HG03521 (cell line): ENCODE measurements around the gene ZNF408.
"Not testable (repeated sequence)": the region's sequence is repeated elsewhere in the genome, so short reads cannot be mapped to it uniquely, and the experiment has no call there.

ENCODE experiments used
- ATAC-seq: cut with Tn5 transposase; IDR thresholded peaks from one replicate; pipeline ENCODE4 v1.9.1; 2021; ENCODE audit warnings: mild to moderate bottlenecking, moderate library complexity; ENCODE audit not compliant: unreplicated experiment

Gene ZNF408

DNA sequence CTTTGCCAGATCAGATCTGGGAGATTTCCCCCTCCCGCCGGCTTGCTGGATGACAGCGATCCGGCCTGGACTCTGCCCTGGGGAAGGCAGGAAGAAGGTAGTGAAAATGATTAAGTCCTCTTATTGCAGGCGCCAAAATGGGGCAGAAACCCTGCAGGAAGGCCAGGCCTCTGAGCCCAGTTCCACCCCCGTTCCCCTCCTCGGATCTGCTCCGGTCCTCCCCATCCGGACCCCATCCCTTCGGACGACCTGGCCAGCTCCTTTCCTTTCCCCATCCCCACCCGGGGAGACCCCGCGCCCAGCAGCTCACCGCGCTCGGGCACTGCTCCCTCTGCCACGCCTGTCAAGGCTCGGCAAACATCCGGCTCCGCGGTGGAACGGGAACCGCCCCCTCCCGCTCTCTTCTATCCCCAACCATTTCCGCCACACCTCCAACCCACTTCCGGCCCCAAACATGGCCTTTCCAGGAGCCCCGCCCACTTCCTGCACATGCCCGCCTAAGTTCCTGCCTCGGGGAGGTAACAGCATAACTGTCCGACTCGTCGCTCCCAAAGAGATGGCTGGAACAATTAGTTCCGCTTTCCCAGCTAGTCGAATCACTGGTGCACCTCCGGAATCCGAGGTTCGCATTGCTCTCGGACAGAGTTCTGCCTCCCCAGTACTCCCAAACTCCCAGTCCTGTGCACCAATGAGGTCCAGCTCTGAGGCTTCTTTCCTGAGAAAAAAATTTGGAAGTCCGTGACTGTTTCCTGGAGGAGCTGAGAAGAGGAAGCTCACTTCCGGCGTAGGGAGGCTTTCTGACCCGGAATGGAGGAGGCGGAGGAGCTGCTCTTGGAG lies at the start of gene ZNF408, which contains the start of gene ARHGAP1:
Gene ZNF408 (plus strand): TSS at position 791 of the 837 bp plus-strand sequence. CDS start 17 bp downstream, at position 808.
Gene ARHGAP1 (minus strand): TSS at position 379 of the 837 bp plus-strand sequence. CDS start 4,512 bp downstream, outside the sequence.
- ATAC-seq, result peak; percentile 92

DNA sequence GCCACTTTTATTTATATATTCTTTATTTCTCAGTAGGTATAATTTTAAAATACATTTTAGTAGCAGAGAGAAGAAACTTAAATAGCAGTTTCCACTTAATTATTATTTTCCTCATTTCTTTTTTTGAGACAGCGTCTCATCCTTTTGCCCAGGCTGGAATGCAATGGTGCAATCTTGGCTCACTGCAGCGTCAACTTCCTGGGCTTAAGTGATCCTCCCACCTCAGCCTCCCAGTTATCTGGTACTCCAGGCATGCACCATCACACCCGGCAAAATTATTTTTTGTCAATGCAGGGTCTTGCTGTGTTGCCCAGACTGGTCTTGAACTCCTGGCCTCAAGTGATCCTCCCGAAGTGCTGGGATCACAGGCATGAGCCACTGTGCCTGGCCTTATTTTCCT lies 45.2 kb upstream of the ZNF408 start:
- no peak for ATAC-seq

DNA sequence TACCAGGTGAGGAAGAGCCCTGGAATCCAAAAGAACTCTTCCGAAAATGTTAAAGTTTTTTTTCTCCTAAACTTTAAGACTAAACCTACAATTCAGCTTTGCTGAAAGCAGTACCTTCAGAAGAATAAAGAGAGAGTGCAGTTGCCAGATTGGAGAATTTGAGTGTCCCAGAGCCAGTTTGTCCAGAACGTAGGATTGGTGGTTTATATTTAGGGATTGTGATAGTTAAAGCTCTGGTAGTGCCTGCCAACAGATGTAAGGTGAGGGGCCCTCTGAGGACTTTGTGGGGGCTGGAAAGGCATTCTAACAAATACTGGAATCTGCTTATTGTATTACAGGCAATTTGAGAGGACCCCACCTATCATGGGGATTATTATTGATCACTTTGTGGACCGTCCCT lies 43.6 kb upstream of the ZNF408 start:
- no peak for ATAC-seq

DNA sequence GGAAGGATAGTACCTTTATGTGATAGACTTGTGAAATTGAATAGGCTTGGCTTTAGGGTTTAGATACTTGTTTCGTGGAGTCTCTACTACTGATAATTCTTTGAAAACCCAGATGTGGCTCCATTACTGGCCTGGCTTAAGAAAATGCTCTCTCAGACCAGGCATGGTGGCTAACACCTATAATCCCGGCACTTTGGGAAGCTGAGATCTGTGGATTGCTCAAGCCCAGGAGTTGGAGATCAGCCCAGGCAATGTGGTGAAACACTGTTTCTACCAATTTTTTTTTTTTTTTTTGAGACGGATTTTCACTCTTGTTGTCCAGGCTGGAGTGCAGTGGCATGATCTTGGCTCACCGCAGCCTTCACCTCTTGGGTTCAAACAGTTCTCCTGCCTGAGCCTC lies 42.6 kb upstream of the ZNF408 start:
- no peak for ATAC-seq

DNA sequence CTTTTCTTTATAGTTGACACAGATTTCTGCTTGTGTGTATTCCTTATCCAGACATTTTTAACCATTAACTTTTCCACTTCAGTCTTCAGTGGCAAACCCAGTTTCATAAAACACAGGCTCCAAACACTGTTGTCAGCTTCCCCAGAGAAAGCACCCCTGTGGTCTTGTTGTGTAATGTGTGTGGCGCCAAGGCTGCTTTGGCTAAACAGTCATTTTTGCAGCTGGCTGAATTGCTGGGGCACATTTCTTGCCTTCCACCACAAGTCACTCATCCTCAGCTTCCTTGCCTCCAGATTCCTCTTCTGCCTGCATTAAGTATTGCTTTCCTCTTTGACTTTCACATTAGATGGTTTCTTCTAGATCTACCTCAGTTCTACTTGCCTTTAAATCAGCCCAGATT lies 40.9 kb upstream of the ZNF408 start:
- ATAC-seq, result no peak

DNA sequence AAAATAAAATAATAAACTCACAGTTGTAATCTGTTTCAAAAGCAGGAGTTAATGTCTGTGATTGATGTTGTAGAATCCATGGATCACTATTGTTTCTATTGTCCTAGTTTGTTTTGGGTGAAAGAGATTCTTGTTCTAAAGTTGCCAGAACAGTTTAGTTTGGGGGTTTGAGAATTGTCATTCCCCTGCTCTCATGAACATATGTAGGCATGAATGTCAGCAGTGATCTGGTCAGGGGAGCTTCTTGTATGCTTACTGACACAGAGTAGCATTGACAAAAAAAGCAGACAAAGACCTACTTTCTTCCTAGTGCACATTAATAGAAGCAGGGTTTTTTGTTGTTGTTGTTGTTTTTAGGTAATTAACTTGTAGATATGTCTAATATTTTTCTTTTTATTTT lies 39.0 kb upstream of the ZNF408 start:
- ATAC-seq, result no peak

DNA sequence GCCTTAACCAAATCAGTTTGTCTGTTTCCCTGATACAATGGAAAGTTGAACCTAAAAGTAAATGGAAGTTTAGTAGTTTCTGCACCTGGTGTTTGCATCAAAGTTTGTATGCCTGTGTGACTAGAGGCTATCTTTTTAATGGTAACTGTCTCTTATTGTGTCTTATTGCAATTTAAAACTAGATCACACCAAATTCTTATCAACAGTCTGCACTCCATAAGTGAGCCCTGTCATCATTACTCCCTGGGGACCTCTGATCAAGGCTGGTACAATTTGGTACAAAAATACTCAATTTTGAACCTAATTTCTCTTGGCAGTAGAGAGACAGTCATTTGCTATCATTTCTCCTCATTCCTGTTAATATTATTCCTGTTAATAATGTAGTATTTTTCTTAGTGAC lies 38.5 kb upstream of the ZNF408 start:
- ATAC-seq, result no peak

DNA sequence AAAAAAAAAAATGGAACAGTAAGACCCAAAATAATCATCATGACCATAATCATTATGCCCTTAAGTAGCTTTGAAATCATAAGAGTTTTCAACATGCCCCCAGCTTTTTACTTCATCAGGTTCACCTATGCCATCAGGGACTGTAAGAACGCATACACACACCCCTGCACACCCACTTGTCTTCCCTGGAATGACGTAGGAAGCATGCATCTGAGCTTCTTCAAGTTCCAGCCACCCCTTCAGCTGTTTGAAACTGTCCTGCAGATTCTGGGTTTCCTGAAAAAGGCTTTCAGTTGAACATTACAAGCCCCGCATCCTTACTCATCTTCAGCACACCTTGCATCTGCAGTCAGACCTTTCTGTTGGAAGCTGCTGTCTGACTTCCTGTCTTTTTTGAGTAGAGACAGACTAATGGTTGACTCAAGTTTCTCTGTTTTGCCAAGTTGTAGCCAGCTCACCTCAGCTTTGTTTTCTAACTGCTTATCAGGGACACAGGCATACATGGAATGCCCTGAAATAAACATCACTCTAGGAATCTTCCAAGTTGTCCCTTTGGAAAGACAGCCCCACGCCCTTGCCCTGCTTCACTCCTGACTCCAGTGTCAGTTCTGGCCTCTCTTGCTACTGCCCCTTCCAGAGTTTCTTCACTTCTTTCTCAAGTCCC lies 37.4 kb upstream of the ZNF408 start:
- ATAC-seq, result no peak

DNA sequence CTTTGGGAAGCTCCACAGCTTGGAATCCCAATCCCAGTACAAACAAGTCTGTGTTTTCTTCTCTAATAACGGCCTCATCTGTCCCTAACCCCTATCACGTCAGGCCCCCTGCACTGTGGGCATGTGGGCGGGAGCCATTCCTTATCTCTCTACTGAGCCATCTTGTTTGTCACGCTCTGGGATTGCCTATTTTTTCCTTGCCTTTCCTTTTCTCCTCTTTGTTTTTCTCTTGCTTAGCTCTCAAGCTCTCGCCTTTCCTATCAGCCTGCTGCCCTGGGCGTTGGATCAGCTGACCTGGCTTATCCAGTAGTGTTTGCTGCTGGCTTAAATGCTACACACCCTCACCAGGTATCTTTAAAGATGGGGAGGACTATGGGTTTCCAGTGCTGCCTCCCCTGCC lies 36.2 kb upstream of the ZNF408 start:
- ATAC-seq, result no peak

DNA sequence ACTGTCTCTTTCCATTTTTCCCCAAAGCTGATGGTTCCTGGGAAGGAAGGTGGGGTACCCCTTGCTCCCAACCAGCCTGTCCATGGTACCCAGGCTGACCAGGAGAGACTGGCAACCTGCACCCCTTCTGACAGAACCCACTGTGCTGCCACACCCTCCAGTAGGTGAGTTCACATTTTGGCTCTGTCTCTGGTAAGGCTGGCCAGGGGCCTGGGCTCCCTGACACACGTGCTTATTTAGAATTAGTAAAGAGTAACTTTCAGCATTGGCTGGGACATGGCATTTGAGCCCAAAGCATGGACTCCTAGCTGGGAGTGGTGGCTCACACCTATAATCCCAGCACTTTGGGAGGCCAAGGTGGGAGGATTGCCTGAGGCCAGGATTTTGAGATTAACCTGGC lies 35.5 kb upstream of the ZNF408 start:
- ATAC-seq, result no peak

DNA sequence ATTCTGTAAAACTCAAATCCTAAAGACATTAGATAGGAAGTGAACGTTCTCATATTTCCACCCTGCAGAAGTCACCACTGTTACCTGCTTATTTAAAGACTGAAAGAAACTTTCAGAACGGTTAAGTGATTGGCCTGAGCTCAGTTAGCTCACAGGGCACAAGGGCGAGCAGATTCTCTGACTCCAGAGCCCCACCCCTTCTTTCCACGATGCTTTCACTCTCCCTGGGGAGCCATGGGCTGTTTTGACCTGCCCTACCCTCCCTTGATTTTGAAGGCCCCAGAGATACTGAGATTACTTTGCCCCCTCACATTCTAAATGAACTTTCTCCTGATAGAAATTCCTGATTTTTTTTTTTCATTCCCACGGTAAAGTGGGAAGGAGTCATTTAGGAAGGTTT lies 34.3 kb upstream of the ZNF408 start:
- ATAC-seq, result no peak

DNA sequence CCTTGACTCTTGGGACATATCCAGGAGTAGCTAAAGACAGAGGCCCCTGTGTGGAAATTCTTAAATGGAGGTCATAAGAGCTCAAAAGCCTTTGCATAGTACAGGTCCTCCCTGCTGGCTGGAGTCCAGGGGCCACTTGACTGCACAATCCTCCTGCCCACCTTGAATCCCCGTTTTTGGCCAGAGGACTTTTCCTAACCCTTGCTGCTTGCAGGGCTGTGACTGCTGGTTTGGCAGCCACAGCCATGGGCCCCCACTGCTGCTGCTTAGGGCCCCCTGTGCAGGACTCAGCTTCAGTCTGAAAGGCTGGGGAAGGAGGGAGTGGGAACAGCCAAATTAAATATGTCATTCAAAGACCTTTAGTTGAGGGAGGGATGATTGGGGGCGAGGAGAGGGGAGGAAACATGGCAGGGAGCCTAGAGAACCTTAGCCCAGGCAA lies 33.8 kb upstream of the ZNF408 start:
- no peak for ATAC-seq

DNA sequence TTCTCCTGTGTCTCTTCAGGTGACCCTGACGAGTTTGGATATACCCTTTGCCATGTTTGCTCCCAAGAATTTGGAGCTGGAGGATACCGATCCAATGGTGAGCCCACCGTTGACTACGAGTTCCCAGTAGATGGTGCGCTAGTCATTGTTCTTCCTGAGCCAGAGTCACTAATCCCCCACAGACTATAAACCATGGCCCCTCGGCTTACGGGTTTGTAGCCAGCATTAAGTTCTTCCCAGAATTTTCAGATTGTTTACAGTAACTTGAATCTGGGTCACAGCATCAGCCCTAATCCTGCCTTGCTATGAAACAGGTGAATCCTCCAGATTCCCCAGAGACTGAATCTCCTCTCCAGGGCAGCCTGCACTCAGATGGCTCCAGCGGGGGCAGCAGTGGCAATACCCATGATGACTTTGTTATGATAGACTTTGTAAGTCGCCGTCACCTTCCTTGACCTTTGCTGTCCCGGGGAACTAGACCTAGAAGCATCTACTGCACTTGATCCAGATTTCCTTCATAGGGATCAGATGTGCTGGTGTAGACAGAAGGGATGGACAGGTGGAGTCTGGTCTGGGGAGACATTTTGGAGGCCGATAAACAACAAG lies 32.2 kb upstream of the ZNF408 start:
- no peak for ATAC-seq

DNA sequence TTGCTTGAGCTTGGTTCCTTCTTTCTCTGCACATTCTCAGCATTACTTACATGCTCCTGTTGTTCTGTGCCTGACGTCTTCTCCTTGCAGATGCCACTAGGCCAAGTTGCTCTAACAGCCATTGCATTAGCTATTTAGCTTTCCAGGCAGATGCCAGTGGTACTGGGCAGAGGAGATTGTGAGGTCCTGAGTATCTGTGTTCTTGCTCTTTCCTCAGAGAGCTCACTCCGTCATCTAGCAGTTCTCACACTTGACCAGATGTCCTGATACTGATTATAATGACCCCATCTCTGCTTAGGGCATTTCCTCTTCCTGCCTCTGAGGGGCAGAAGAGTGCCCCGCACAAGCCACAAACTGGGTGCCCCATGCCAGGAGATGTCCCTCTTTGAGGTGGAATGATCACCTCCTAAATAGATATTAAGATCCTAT lies 31.1 kb upstream of the ZNF408 start:
- ATAC-seq, result no peak

DNA sequence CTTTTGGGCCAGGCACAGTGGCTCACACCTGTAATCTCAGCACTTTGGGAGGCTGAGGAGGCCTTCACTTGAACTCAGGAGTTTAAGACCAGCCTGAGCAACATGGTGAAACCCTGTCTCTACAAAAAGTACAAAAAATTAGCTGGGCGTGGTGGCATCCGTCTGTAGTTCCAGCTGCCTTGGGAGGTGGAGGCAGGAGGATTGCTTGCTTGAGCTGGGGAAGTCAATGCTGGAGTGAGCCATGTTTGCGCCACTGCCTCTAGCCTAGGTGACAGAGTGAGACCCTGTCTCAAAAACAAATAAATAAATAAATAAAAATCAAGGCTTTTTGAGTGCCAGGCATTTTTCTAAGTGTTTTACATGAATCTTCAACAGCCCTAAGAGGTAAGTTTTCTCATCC lies 30.3 kb upstream of the ZNF408 start:
- ATAC-seq, result not testable (repeated sequence)

DNA sequence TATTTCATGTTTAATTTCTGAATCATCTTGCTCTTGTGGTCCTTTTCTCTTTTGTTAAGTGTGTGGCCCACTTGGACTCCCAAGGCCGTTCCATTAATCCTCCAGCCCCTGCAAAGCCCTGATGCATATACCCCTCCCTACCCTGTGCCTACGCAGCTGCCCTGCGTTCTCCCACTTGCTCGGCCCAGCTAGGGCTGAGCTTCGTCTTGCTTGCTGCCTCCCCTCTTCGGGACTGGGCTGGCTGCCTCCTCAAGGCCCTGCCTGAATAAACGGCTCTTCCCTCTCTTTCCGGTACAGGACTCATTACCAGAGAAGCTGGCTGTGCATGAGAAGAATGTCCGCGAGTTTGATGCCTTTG lies 28.9 kb upstream of the ZNF408 start:
- no peak for ATAC-seq

DNA sequence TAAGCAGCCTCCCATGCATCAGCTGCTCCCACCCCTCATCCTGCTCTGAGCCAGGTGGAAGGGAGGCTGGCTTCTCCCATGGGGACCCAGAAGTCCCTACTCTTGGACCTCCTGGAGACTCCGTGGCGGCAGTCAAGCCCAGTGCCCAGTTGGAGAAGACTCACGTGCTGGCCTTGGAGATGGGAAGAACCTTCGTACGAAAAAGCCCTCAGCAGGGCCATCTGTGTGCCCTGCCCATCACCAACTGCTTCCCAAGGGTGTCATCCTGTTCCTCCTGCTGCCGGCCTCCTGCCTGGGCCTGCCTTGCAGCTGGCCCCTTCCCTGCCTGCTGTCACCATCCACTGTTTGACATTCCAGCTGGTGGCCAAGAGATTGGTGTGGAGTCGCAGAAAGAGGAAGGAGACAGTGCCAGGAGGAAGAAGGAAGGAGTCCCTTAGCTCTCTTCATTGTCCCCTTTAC lies 28.4 kb upstream of the ZNF408 start:
- no peak for ATAC-seq

DNA sequence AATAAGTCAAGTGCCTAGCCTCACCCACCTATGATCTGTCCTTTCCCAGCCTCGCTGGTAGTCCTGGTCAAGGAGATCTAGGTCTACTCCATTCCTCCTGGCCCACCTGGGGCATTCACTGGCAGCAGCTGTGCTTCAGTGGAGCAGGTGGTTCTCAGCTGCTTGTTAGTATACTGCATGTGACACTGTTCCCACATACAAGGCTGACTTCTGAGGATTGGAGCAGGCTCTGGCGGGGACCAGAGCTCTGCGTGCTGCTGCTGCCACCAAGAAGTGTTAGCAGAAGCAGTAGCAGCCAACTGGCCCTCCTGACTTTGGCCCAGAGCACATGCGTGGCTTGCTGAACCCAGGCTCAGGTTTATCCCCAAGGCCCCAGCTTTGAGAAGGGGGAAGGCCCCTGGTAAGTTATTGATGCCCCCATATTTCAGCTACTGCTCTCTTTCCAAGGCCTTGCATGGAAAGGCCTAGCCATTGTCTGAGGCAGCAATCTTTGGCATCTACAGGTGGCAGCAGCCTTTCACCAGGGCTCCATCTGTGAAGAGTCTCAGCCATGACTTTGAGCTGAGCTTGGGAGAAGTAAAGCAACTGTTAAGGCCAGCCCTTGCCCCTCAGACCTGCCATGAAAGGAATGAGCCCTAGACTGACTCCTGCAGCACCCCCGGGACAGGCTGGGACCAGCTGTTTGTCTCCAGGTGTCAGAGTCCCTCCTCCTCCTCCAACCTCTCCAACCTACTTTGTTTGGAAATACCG lies 26.9 kb upstream of the ZNF408 start:
- ATAC-seq, result no peak

DNA sequence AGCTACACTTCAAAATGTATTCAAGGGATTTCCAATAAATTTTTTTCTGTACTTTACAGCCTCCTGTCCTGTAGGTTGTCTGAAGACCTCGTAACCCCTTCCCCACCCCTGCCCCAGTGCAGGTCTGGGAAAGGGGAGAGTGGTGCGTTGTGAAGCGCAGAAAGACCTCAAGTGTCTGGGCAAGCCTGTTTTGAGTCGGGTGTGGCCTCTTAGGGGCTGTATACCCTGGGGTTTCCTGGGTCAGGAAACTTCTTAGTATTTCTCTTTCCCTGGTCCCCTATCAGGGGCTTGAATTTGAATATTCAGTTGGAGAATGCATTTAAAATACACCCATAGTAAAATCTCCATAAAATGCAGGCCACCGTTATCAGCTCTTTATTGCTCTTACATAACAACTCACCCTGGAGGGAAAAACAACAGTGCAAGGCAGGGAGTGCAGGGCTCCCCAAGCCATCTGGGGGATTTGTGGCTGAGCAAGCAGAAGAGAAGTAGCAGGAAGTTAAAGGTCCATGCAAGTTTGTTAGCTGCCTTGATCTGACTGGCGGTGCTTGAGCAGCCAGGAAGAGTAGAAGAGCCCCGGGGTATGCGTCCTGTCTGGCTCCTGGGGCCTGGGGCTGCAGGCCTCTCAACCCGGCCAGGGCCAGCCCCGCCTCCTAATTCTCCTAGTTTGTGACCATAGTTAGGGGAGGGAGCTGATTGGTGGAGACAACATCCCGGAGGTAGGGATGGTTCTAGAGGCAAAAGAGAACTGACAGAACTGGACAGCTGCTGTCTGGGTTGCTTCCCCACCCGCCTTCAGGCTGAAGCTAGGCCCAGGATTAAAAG lies 26.2 kb upstream of the ZNF408 start:
- ATAC-seq, result no peak

DNA sequence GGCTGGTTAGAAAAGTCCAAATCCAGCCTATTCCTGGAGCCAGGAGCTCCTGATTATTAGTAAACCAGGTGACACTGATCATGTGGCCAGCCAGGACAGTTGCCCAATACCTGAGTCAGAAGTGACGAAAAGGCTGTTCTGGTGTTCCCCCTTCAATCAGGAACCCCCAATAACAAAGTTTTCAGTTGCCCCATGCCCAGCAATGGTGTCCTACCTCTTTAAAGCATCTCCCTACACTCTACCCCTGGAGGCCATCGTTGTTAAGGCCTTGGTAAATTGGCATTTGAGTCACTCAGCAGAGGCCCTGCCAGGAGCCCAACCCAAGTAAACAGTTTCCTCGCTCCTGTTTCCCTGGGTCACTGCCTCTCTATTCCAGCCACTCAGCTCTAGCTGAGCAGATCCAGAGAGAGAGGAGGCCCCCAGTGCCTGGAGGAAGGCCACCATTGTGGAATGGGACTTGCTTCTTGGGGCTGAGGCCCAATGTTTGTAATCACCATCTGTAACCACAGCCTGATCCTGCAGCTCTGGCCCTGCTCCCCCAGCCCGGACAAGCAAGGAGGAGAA lies 25.5 kb upstream of the ZNF408 start:
- no peak for ATAC-seq
